GM18498 (cell line): ENCODE data around the gene CYLC2.

Experiments used
- ATAC-seq: cut with Tn5 transposase; IDR thresholded peaks from one replicate; pipeline ENCODE4 v1.9.1; 2021; ENCODE audit warnings: mild to moderate bottlenecking, moderate library complexity; ENCODE audit not compliant: unreplicated experiment

Gene CYLC2, protein sequence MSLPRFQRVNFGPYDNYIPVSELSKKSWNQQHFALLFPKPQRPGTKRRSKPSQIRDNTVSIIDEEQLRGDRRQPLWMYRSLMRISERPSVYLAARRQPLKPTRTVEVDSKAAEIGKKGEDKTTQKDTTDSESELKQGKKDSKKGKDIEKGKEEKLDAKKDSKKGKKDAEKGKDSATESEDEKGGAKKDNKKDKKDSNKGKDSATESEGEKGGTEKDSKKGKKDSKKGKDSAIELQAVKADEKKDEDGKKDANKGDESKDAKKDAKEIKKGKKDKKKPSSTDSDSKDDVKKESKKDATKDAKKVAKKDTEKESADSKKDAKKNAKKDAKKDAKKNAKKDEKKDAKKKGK

DNA sequence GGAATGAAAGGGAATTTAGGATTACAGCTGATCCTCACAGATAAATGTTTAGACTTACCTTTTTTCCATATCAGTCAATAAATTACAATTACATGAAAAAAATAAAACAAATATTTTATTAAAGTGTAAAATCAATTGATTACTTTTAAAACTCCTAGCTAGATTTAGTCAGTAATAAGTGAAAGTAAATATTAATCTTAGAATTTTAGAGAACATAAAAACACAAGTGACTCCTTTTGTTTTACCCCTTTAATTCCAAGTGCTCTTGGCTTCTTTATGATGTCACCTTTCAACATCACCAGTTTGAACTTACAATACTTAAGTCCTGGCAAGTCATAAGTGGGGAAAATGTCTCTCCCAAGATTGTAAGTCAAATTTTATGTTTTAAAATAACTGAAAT lies at the start of gene CYLC2:
Gene CYLC2 (plus strand): TSS at position 301 of the 400 bp plus-strand sequence. CDS start 48 bp downstream, at position 349.
- ATAC-seq = no peak

DNA sequence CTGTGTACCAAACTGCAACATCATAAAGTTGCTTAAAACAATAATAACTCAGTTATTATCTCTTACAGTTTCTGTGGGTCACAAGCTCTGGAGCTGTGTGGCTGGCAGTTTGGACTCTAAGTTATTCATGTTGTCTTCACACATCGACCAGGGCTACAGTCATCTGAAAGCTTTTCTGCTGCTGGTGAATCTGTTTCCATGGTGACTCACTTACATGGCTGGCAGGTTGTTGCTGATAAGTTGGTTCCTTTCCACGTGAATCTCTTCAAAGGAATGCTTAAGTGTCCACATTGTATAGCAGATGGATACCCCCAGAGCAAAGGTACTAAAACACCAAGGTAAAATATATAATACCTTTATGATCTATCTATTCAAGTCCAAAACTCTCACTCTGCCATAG lies 44.8 kb upstream of the CYLC2 start:
- ATAC-seq = no peak

DNA sequence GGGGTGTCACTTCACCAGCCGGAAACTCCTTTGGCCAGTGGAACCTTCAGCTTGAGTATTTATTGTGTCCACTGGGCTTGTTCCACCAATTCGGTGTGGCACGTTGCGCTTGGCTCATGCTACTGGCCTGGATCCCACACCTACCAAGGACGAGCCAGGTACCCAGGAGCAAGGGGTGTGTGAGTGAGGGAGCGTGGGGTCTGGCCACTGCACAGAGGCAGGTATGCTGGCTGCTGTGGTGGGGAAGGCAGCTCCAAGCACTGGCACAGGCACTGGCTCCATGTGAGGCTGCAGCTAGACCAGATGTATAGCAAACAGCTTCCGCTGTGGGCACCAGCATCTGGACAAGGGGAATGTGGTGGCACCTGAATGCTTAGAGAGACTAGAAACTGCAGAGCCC lies 28.1 kb upstream of the CYLC2 start:
- ATAC-seq = no peak

DNA sequence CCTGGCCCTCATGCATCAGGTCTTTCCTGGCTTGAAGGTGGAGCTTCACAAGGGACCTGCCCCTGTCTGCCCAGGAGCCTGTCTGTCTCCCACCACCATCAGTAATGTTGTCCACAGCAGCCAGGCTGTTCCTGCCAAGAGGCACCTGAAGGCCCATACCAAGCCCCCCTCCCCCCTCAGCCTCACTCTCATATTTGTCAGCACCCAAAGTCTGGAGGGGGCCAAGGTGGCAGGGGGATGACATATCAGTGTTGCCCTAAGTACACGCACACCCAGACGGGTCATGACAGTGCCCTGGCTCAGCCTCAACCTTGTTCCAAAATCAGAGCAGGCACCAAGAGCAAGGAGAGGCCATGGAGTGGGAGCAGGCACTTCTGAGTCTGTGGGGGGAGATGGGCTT lies 27.2 kb upstream of the CYLC2 start:
- ATAC-seq = no peak

DNA sequence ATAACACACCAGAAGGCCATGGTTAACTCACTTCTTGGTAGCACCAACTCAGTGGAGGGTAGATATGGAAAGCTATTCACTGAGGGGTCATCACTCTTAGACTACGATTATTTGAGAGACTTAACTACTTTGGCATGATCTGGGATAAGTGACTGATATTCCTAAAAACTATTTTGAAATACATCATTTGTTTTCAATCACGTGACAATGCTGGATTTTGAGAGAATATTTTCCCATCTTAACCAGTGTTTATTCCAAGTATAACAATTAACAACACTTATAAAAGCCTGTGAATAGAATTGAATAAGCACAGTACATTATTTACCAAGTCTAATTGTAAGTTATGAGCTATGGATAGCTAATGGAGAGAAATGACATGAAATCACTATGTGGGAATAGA lies 22.4 kb upstream of the CYLC2 start:
- no peak for ATAC-seq

DNA sequence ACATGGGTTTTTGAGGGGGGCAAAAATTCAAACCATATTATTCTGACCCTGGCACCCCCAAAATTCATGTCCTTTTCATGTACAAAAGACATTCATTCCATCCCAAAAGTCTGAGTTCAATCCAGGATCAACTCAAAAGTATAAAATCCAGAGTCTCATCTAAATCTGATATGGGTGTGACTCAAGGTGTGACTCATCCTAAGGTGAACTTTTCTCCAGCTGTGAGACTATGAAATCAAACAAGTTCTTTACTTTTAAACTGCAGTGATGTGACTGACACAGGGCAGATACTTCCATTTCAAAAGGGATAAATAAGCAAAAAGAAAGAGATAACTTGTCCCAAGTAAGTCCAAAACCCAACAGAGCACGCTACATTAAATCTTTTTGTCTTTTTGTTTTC lies 20.6 kb upstream of the CYLC2 start:
- ATAC-seq = no peak

DNA sequence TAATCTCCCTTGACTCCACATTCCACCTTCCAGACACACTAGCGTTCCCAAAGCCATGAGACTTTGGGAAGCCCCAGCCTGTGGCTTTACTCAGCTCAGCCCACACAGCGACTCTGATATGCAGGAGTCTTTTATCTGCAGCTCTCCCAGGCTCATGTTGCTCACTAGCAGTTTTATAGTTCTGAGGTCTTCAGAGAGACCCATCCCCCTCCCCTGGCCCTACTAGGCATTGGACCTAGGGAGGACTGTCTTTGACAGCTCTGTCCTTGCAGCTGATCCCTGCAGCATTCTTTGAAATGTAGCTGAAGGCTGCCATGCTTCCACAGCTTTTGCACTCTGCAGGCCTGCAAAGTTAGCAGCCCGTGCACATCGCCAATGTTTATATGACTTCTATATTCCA lies 19.9 kb upstream of the CYLC2 start:
- ATAC-seq = no peak

DNA sequence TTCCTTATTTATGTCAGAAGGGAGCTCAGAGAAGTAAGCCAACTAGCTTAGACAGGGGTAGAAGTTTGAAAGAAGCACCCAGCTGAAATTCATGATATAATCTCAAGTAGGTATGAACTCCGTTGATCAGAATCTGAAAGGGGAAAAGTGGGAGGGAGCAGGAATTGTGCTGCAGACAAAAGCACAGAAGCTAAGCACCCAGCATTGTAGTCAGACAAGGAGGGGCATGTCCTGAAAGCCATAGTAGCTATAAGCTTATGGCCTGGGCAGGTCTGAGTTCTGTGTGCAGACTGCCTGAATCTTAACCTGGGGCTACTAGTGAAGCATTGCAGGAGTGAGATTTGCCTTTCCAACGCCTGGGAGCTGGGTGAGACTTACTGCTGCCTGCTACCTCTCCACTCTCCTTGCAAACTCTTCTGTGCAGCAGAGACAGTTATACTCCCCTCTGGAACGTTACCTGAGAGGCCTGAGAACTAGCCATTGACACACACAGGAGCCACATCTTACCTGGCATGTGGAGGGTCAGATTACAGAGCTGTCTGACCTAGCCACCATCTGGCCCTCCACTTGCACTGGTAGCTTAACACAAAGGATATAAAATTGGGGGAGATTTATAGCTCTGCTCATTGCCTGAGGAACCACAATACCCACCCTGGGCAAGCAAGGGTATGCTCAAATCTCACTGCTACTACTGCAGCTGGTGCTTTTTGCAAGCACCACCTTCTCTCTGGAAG lies 9.8 kb upstream of the CYLC2 start:
- no peak for ATAC-seq

DNA sequence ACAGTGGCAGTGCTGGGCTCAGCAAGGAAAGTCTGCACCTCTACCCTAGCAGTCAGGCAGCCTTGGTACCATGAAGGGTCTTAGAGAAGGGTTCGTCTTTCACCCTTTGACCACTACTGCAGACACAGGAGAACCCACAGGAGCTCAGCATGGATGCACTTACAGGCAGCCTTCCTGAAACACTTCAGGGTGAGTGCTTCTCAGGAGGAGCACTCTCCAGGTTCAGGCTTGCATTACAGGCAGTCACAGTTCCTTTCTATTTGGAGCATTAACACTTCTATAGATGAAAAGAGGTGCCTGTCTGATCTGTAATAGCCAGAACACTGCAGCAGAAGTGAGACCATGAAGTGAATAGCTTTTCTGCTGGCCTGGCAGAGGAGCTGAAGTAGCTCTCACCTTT lies 8.7 kb upstream of the CYLC2 start:
- ATAC-seq = no peak

DNA sequence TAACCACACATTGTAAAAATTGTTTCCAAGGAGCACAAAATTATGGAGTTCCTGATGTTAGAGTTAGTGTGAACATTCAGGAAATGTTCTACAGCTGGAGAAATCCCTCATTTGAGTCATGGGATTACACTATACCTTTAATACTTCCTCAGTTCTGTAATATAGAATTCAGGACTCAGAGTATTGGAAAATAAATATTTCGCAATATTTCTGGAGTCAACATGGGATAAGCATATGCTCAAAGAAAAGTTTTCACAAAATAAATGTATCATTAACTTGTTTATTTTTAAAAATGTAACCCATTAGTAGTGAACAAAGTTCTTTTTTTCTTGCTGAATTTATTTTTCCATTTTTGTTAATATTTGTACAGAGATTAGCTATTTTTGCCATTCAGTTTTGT lies 8.6 kb downstream of the CYLC2 start:
- no peak for ATAC-seq

DNA sequence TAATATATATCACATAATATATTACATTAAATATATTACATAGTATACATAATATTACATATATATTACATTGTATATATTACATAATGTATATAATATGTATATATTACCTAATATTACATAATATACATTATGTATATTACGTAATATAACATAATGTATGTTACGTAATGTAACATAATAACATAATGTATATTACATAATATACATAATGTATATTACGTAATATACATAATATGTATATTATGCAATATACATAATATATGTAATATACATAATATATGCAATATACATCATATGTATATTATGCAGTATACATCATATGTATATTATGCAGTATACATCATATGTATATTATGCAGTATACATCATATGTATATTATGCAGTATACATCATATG lies 19.1 kb downstream of the CYLC2 start:
- no peak for ATAC-seq

DNA sequence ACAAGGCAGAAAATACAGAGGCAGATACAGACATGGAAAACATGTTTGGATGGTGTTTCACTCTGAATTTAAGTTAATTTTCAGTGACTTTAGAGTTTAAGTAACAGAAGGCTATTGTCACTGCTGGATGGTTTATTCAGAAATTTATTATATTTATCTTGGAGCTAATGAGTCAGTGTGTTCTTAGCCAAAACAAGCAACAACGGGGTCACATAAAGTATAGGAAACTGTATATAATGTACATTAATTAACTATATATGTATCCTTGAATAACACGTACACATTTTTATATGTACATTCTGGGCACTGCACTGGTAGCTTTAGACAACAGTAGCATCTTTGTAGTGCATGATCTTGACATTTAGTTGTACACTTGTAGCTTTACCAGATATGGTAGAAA lies 30.7 kb downstream of the CYLC2 start:
- no peak for ATAC-seq

DNA sequence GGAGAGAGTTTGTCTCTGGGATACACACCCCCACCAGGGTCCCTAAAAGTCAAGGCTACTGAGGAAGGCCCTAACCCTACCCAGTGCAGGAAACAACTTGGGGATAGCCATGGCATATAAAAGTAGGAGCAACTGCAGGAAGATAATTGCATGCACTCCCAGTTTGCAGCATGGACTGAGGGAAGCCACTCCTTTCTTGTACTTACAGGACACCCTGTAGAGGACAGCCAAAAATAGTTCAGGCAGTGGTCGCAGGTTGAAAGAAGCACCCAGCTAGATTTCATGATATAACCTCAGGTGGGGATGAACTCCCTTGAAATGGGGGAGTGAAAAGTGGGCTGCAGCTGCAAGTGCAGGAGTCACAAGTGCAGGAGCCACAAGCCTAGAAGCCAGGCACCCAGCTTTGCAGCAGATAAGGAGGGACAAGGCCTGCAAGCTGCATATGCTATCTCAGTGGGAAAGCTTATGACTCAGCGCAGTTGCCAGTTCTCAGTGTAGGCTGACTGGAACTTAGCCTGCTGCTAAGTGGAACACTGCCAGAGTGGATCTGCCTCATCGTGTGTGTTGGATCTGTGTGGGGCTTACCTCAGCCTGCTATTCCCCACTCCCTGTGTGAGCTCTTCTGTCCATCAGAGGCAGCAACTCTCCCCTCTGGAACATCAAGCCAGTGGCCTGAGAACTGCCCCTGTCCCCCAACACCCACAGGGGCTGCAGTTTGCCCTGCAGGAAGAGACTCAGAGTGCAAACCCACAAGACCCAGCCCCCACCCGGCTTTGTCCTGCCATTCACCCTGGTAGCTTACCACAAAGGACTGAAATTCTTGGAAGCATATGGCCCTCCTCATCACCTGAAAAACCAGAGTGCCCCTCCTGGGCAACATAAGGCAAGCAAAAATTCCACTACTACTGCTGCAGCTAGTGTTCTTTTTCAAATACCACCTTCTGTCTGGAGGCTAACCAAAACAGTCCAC lies 42.7 kb downstream of the CYLC2 start:
- no peak for ATAC-seq

DNA sequence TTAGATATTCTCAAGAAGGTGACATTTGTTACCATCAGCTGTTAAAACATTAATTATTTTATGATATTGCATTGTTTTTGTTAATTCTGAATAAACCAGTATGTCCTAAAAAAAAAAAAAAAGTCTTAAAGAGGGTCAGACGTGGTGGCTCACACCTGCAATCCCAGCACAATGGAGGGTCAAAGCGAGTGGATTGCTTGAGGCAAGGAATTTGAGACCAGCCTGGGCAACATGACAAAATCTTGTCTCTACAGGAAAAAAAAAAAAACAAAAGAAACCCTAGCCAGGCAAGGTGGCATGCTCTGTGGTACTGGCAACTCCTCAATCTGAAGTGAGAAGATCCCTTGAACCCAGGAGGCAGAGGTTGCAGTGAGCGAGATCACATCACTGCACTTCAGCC lies 46.8 kb downstream of the CYLC2 start:
- ATAC-seq = no peak
